Chondrocyte (in vitro differentiated cells): ENCODE data around the gene USP35. TPM values are rescaled to one million over a fixed set of nuclear protein-coding genes. Genes with fewer than 3 reads are reported as not detected.
A peak's percentile ranks its signal among the peaks of the same experiment; 100 is the strongest.

Experiments
- DNase-seq: peaks from one replicate; pipeline ENCODE4 v3.0.0; 2021; ENCODE audit warnings: mixed read lengths, low spot score
- H3K27ac Mint-ChIP-seq: one replicate; pipeline ENCODE4 v1.8.0; 2021; ENCODE audit warnings: mild to moderate bottlenecking, moderate library complexity, mixed read lengths; ENCODE audit not compliant: unreplicated experiment
- H3K27me3 Mint-ChIP-seq: 2 replicates; pipeline ENCODE4 v1.8.0; 2021; ENCODE audit warnings: low read depth, mixed read lengths
- H3K36me3 Mint-ChIP-seq: 2 replicates; pipeline ENCODE4 v1.8.0; 2021; ENCODE audit warnings: low read depth, mixed read lengths
- H3K4me1 Mint-ChIP-seq: 2 replicates; pipeline ENCODE4 v1.8.0; 2021; ENCODE audit warnings: low read depth, mild to moderate bottlenecking, mixed read lengths
- H3K4me3 Mint-ChIP-seq: one replicate; pipeline ENCODE4 v1.8.0; 2021; ENCODE audit warnings: mild to moderate bottlenecking, moderate library complexity, mixed read lengths; ENCODE audit not compliant: unreplicated experiment
- H3K9me3 Mint-ChIP-seq: 2 replicates; pipeline ENCODE4 v1.8.0; 2021; ENCODE audit warnings: low read depth, mixed read lengths
- CTCF ChIP-seq: fragments of 200-600 bp; sonication (generic); IDR thresholded peaks from 2 replicates; pipeline ENCODE4 v1.5.0; 2021; ENCODE audit warnings: antibody characterized with exemption, mild to moderate bottlenecking, moderate library complexity
- total RNA-seq: library from RNA; stranded (reverse); gene quantifications from 3 replicates; pipeline ENCODE4 v1.2.1, GENCODE V29; 2021

Gene USP35
- total RNA-seq, 1 donor from 2014 or later = 14.0 TPM

DNA sequence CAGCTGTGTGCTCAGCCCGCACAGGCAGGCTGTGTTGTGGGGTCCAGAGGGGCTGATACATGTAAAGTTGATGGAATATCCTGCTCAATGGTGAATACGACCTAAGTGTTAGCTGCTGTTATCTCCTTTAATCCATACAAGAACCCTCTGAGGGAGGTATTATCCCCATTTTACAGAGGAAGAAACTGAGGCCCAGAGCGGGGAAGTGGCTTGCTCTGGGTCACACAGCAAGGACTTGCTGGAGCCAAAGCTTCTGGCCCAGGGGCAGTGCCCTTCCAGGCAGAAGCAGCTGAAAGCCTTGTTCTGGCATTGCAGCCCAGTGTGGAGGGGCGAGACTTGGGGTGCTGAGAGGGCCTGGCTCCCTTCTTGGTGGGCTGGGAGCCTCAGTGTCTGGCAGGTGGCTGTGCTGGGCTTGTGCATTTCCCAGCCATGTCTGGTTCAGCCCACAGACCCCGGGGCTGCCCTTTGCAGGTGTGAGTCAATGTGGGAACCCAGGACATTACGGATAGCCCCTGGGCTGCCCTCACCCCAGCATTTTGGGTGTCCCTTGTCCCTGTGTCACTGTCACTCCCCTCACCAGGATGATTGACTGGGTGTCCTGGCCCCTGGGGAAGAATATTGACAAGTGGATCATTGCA lies 10.4 kb downstream of the USP35 start:
- peaks cover 23% of the 10 kb centered on the region for H3K36me3 Mint-ChIP-seq
- no peak overlapping the region for H3K4me3 Mint-ChIP-seq
- no peaks in the 10 kb centered on the region for H3K4me1 Mint-ChIP-seq
- no peaks in the 10 kb centered on the region for H3K27me3 Mint-ChIP-seq
- no peak for DNase-seq
- TF ChIP-seq CTCF = no peak
- no peak overlapping the region for H3K27ac Mint-ChIP-seq
- no peaks in the 10 kb centered on the region for H3K9me3 Mint-ChIP-seq

DNA sequence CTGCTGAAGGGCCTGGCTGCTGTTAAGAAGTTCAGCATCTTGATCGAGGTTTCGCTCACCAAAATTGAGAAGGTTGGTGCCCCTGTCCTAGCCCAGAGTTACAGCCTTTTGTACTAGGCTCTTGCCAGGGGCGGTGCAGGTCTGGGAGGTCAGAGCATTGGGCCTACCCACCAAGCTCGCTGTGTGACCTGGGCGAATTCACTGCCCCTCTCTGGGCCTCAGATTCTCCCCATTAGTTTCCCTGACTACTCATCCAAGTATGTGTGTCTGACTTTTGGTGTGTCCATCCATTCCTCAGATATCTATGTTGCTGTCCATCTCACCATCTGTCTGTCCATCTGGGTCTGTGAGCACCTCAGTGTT lies 10.9 kb downstream of the USP35 start:
- Mint-ChIP-seq H3K4me1 (no peaks in the 10 kb centered on the region), H3K9me3 (no peaks in the 10 kb centered on the region), H3K36me3 (peaks cover 23% of the 10 kb centered on the region), H3K27ac (no peak overlapping the region), H3K27me3 (no peaks in the 10 kb centered on the region), H3K4me3 (no peak overlapping the region)
- TF ChIP-seq CTCF = no peak
- no peak for DNase-seq

DNA sequence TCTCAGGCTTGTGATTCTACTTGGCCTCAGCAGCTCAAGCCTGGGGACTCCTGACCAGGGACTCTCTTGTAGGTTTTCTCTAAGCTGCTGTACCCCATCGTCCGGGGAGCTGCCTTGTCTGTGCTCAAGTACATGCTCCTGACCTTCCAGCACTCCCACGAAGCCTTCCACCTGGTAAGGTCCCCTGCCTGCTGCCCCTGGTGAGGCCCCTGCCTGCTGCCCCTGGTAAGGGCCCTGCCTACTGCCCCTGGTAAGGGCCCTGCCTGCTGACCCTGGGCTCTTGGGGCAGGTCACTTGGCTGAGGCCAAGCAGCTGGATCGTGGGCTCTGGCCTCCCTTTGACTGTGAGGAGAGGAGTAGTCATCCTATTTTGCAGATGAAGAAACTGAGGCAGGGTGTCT lies 11.3 kb downstream of the USP35 start:
- Mint-ChIP-seq H3K4me3 (no peak overlapping the region), H3K4me1 (no peaks in the 10 kb centered on the region), H3K9me3 (no peaks in the 10 kb centered on the region), H3K27ac (no peak overlapping the region), H3K36me3 (peaks cover 23% of the 10 kb centered on the region), H3K27me3 (no peaks in the 10 kb centered on the region)
- TF ChIP-seq CTCF = no peak
- DNase-seq = no peak

GRCh38 chr11:78200553-78200952 lies 11.8 kb downstream of the USP35 start:
- no peak for TF ChIP-seq CTCF
- Mint-ChIP-seq H3K4me1 (no peaks in the 10 kb centered on the region), H3K27me3 (no peaks in the 10 kb centered on the region), H3K9me3 (no peaks in the 10 kb centered on the region), H3K4me3 (no peak overlapping the region), H3K36me3 (peaks cover 23% of the 10 kb centered on the region), H3K27ac (no peak overlapping the region)
- DNase-seq = no peak

DNA sequence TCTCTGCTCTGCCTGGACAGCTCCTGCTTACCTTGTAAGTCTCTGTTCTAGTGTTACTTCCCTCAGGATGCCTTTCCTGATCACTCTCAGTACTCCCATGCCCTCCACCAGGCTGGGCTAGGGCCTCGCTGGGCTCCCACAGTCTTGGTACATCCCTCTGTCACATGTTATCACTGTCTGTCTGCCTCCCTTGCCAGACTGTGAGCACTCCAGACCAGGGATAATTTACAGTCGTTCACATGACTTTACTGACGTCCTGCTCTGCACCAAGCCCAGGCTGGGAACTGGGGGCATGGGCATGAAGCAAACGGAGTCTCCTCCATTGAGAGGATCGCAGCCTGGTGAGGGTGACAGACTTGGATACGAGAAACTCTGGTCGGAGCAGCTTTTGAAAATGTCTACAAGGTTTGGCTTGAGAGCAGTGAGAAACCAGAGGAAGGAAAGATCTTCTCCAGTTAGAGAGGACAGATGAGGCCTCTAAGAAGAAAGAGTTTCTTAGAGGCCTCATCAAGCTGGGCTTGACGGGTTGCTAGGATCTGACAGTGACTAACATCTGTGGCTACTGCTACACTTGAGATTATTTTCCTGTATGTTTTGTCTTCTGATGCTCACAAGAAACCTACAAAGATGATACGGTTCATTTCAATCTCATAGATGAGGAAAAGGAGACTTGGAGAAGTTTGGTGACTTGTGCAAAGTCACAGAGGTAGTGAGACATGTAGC lies 12.5 kb downstream of the USP35 start:
- Mint-ChIP-seq H3K27ac (peak overlapping the region; percentile 19), H3K9me3 (no peaks in the 10 kb centered on the region), H3K36me3 (peaks cover 22% of the 10 kb centered on the region), H3K4me1 (no peaks in the 10 kb centered on the region), H3K4me3 (no peak overlapping the region), H3K27me3 (no peaks in the 10 kb centered on the region)
- no peak for TF ChIP-seq CTCF
- no peak for DNase-seq
